ENCODE data around the gene NSDHL.

- TF ChIP-seq POLR2AphosphoS5 (IDR thresholded peaks at IDR 0.05; ENCODE audit: low read depth, low read length) (no peak), YY1 (IDR thresholded peaks at IDR 0.05; ENCODE audit: extremely low read depth, insufficient replicate concordance, low read depth, low read length) (no peak), POLR2A (IDR thresholded peaks at IDR 0.05; ENCODE audit: borderline replicate concordance, extremely low read depth, insufficient read depth, insufficient read length) (no peak), CTCF (IDR thresholded peaks at IDR 0.05 in 2 of 3, conservative IDR thresholded peaks at IDR 0.05 in 1 of 3; ENCODE audit: borderline replicate concordance in 1 of 3, insufficient read depth in 1 of 3, low read depth in 2 of 3, low read length in 2 of 3) (peak; percentile 75 to 85 (median 83)), EZH2 (IDR thresholded peaks at IDR 0.05) (no peak), RAD21 (IDR thresholded peaks at IDR 0.05; ENCODE audit: low read depth) (peak; percentile 52), MAX (IDR thresholded peaks at IDR 0.05) (no peak), REST (IDR thresholded peaks at IDR 0.05; ENCODE audit: low read depth) (no peak), ZNF274 (IDR thresholded peaks at IDR 0.05; ENCODE audit: low read depth, low read length) (no peak), TCF7L2 (IDR thresholded peaks at IDR 0.05; ENCODE audit: borderline replicate concordance, extremely low read depth, insufficient read depth, insufficient read length) (no peak), ELF1 (IDR thresholded peaks at IDR 0.05; ENCODE audit: borderline replicate concordance, low read depth) (no peak), EGR1 (IDR thresholded peaks at IDR 0.05; ENCODE audit: low read depth) (no peak)
Observed at GRCh38 chrX:152915541-152916241, 84.8 kb downstream of the NSDHL start.
